ENCODE measurements around the gene CLCN2.

The CLCN2 gene

GRCh38 chr3:184333190-184333589, 28.2 kb downstream of the CLCN2 start:
- ATAC-seq: no peak
- TF ChIP-seq SNAI2 (CRISPR knock-in tag; IDR thresholded peaks at IDR 0.05) (no peak), TOX (CRISPR knock-in tag; IDR thresholded peaks at IDR 0.05; ENCODE audit: borderline replicate concordance) (no peak), CREB5 (CRISPR knock-in tag; IDR thresholded peaks at IDR 0.05; ENCODE audit: low read depth) (no peak), ZFP30 (CRISPR knock-in tag; IDR thresholded peaks at IDR 0.05) (no peak), CSDC2 (CRISPR knock-in tag; IDR thresholded peaks at IDR 0.05) (no peak), OSR1 (CRISPR knock-in tag; IDR thresholded peaks at IDR 0.05) (no peak), POU6F1 (CRISPR knock-in tag; IDR thresholded peaks at IDR 0.05; ENCODE audit: borderline replicate concordance, low read depth) (no peak), PPARA (CRISPR knock-in tag; IDR thresholded peaks at IDR 0.05; ENCODE audit: borderline replicate concordance) (no peak), PATZ1 (CRISPR knock-in tag; IDR thresholded peaks at IDR 0.05; ENCODE audit: borderline replicate concordance) (no peak), ZNF8 (CRISPR knock-in tag; IDR thresholded peaks at IDR 0.05) (no peak)

GRCh38 chr3:184332370-184333090, 28.9 kb downstream of the CLCN2 start:
- ATAC-seq: peak; percentile 64
- TF ChIP-seq CSDC2 (CRISPR knock-in tag; IDR thresholded peaks at IDR 0.05): no peak
- TF ChIP-seq PPARA (CRISPR knock-in tag; IDR thresholded peaks at IDR 0.05; ENCODE audit: borderline replicate concordance): no peak
- no peak for TF ChIP-seq BACH2 (CRISPR knock-in tag; IDR thresholded peaks at IDR 0.05; ENCODE audit: borderline replicate concordance)
- TF ChIP-seq CREB5 (CRISPR knock-in tag; IDR thresholded peaks at IDR 0.05; ENCODE audit: low read depth): no peak
- TF ChIP-seq ARNTL (CRISPR knock-in tag; IDR thresholded peaks at IDR 0.05; ENCODE audit: borderline replicate concordance, low read depth): no peak
- TF ChIP-seq TOX (CRISPR knock-in tag; IDR thresholded peaks at IDR 0.05; ENCODE audit: borderline replicate concordance): no peak
- TF ChIP-seq OSR1 (CRISPR knock-in tag; IDR thresholded peaks at IDR 0.05): no peak
- no peak for TF ChIP-seq ZC3H10 (CRISPR knock-in tag; IDR thresholded peaks at IDR 0.05)
- TF ChIP-seq ZNF70 (CRISPR knock-in tag; IDR thresholded peaks at IDR 0.05): no peak
- no peak for TF ChIP-seq ZNF8 (CRISPR knock-in tag; IDR thresholded peaks at IDR 0.05)
- no peak for TF ChIP-seq ZNF565 (CRISPR knock-in tag; conservative IDR thresholded peaks at IDR 0.05; ENCODE audit: low read depth)

- ATAC-seq: no peak
- TF ChIP-seq ARNTL (CRISPR knock-in tag; IDR thresholded peaks at IDR 0.05; ENCODE audit: borderline replicate concordance, low read depth): no peak
- TF ChIP-seq CSRNP3 (CRISPR knock-in tag; IDR thresholded peaks at IDR 0.05): no peak
- TF ChIP-seq POU6F1 (CRISPR knock-in tag; IDR thresholded peaks at IDR 0.05; ENCODE audit: borderline replicate concordance, low read depth): no peak
- TF ChIP-seq ISL1 (CRISPR knock-in tag; IDR thresholded peaks at IDR 0.05): no peak
Observed at GRCh38 chr3:184328516-184328915, 32.9 kb downstream of the CLCN2 start.
